ENCODE data around the gene GNG12.

Gene GNG12

GRCh38 chr1:67790201-67790692, 43.0 kb downstream of the GNG12 start:
- DNase-seq (ENCODE audit: low read depth) = no peak
- TF ChIP-seq, protein P1, sequence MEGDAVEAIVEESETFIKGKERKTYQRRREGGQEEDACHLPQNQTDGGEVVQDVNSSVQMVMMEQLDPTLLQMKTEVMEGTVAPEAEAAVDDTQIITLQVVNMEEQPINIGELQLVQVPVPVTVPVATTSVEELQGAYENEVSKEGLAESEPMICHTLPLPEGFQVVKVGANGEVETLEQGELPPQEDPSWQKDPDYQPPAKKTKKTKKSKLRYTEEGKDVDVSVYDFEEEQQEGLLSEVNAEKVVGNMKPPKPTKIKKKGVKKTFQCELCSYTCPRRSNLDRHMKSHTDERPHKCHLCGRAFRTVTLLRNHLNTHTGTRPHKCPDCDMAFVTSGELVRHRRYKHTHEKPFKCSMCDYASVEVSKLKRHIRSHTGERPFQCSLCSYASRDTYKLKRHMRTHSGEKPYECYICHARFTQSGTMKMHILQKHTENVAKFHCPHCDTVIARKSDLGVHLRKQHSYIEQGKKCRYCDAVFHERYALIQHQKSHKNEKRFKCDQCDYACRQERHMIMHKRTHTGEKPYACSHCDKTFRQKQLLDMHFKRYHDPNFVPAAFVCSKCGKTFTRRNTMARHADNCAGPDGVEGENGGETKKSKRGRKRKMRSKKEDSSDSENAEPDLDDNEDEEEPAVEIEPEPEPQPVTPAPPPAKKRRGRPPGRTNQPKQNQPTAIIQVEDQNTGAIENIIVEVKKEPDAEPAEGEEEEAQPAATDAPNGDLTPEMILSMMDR (conservative IDR thresholded peaks at IDR 0.05; ENCODE audit: low read depth, low read length) = no peak
- no peak overlapping the region for H3K4me3 ChIP-seq (ENCODE audit: low read length)

DNA sequence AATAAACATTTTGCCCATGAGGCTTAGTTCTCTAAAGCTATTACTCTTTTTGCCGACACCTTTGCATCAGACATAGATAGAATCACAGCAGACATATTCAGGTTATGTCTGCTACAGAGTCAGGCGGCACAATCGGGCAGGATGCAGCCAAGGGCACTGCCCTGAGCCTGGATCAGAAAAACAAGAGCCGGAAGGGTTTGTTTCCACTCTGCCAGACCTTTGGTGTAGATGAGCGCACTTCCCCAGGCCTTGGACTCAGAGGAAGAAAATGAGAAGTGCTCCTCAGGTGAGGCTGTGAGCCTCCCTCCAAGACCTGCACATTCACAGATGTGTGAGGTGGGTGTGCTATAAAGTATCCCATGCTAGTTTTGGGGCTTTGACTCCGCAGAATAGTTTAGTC, 43.7 kb downstream of the GNG12 start:
- H3K4me3 ChIP-seq (ENCODE audit: low read length) = no peak overlapping the region
- TF ChIP-seq, protein P1 (conservative IDR thresholded peaks at IDR 0.05; ENCODE audit: low read depth, low read length) = no peak

DNA sequence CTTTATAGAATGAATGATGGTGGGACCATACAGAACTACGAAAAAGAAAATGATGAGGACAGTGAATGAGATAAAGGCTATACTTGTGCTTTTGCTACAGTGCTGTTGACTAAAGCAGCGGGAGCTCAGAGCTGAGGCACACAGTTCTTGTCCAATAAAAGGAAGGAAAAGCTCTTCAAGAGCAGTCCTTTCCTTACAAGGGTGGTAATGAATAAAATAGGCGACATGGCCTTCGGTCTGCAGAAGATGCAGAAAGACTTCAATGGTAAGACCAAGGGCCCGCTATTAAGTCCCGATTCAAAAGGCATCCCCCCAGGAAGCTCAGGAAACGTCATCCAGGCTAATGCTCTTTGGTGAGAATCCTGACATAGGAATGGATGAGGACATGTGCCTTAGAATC, 44.4 kb downstream of the GNG12 start:
- TF ChIP-seq, protein P1 (conservative IDR thresholded peaks at IDR 0.05; ENCODE audit: low read depth, low read length) = no peak
- no peak overlapping the region for H3K4me3 ChIP-seq (ENCODE audit: low read length)
- DNase-seq (ENCODE audit: low read depth) = no peak

More for the DNA sequence above, 43.7 kb downstream of the GNG12 start:
- DNase-seq (ENCODE audit: low read depth) = no peak

GRCh38 chr1:67788238-67788790, 45.0 kb downstream of the GNG12 start:
- TF ChIP-seq, protein P1 (conservative IDR thresholded peaks at IDR 0.05; ENCODE audit: low read depth, low read length) = no peak
- no peak overlapping the region for H3K4me3 ChIP-seq (ENCODE audit: low read length)
- no peak for DNase-seq (ENCODE audit: low read depth)

DNA sequence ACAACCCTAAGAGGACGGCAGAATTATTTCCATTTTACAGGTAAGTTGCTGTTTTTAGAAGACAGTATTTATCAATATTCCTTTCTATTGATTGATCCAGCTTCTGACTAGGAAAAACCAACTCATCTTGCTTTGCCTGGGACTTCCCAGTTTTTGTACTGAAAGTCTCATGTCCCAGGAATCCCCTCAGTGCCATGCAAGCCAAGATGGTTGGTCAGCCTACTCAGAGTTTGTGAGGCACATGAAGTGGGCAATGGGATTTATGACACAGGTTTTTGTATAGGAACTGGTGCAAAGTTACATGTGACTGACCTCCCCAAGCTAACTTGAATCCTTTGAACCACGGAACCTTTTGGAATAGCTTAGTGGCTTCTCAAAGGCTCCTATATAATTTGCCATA, 45.5 kb downstream of the GNG12 start:
- TF ChIP-seq, protein P1 (conservative IDR thresholded peaks at IDR 0.05; ENCODE audit: low read depth, low read length) = no peak
- DNase-seq (ENCODE audit: low read depth) = no peak
- H3K4me3 ChIP-seq (ENCODE audit: low read length) = no peak overlapping the region

- DNase-seq (ENCODE audit: low read depth) = no peak
- no peak overlapping the region for H3K4me3 ChIP-seq (ENCODE audit: low read length)
- TF ChIP-seq, protein P1 (conservative IDR thresholded peaks at IDR 0.05; ENCODE audit: low read depth, low read length) = no peak
Observed at GRCh38 chr1:67785847-67786753, 47.2 kb downstream of the GNG12 start.

Data from retinal pigment epithelial cell (primary cell).